ENCODE results near the gene HMOX2.

The HMOX2 gene

DNA sequence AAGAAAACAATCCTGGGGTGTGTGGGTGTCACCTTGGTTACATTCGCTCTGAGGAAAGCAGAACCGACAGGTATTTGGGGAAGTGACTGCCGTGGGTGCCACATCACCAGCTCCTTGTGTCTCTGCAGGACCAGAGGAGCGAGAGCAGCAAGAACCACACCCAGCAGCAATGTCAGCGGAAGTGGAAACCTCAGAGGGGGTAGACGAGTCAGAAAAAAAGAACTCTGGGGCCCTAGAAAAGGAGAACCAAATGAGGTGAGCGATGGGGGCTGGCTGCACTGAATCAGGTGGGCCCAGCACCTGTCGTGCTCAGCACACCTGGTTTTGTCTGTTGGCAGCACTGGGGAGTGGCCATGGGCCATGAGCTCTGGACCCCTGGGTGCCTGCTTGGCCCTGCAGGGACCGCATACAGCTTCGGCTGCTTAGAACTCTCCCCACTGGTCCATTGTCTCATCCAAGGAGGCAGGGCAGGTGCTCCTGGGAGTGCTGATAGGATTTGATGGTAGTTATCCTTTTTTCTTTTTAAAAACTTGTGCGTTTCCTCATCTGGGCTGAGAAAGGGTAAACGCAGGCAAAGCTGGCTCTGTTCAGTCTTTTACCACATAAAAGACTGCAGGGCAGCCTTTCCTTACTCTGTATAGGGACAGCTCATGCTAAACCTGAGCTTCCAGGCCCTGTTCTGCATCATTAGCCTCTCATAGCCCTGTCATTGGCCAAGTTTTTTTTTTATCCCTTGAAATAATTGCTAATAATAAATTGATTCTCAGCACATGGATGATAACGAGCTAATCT, 29.4 kb downstream of the HMOX2 start:
- no peak for DNase-seq

DNA sequence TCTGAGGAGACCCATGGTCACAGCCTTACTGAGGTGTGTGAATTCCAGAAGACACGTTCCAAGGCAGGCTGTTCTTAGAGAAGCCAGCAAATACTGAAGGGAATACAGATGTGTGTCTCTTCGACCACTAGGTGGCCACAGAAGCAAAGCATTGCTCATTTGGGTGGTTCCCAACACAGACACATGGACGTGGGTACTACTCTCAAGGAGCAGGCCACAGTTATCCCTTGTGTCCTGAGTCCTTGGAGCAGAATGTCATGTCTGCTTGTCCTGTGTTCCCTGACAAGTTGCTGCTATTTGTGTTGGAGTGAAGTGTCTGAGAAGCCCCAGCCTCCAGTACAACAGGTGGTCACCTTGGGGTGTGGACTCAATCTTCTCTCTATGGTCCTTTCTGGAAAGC, 30.3 kb downstream of the HMOX2 start:
- peak; percentile 1 for DNase-seq

GRCh38 chr16:4507588-4508345, 31.6 kb downstream of the HMOX2 start:
- DNase-seq: no peak

- DNase-seq: no peak
These were observed 32.6 kb downstream of the HMOX2 start for GRCh38 chr16:4508806-4509205.

- DNase-seq: no peak
These were observed 33.2 kb downstream of the HMOX2 start for GRCh38 chr16:4509420-4509819.

- DNase-seq: no peak
These were observed 33.9 kb downstream of the HMOX2 start for GRCh38 chr16:4510131-4510530.

DNA sequence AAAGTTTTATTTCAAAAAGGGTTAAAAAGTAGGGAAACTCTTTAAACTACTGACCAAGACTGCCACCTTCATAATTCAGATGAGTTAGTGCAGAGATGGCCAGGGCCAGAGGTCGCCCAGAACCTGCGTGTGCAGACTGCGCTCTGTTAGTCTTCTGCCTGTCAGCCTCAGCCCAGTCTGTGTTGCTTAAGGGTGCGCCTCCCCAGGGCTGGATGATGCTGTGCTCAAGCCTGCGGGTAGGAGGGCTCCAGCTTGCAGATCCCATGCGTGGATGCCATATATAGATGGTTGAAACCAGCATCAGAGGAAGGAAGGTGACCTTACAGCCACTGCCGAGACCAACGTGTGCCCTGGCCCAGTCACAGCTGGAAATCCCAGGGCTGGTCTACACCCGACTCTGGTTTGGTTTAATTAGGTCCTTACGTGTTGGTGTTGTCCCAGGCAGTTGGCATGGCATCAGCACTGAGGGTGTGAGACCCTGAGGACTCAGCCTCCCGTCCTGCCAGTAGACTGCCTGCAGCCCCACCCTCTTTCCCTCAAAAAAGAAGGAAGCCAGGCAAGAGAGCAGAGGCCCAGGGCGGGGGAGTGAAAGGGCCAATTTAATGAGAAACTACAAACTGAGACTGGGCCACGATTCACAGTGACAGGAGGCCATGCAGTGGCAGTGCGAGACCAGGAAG, 34.7 kb downstream of the HMOX2 start:
- no peak for DNase-seq

DNA sequence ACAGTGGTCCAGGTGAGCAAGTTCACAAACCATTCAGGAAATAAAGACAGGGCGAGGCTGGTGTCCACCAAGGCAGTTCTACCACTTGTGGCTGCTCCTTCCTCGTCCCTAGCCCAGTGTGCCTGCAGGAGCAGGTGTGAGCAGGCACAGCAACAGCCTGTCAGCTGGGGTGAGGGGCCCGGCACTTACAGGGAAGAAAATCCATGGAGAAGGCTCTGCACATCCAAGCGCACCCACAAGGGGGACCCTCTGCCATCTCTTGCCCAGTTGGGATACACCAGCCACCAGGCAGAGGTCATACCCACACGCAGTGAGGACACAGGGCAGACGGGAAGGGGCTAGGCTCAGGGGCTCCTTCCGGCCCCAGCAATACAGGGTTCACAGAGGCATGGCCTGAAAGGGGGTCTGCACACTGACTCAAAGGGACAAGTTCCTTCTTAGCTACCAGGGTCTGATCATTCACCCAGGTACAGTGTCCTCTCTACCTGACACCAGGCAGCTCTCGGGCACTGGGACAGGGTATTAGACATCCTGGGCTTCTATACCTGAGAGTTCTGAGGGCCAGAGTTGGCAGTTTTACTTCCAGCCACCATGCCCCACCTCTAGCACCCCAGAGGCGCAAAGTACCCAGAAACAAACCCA, 35.4 kb downstream of the HMOX2 start:
- DNase-seq: peak; percentile 7

DNA sequence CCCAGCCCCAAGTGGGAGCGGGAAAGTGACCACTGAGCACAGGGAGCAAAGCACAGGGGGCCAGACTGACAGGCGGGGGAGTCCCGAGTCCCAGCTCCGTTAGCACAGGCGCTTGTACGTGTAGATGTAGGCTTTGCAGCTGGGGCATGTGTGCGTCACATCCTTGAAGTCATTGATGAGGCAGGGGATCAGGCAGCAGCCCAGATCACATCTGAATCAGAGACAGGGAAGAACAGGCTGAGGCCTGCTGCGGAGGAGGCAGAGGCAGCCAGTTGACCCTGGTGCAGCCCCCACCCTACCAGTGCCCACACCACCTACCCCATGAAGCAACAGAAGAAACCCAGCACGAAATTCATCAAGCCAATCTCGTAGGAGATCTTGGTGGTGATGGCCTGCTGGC, 36.3 kb downstream of the HMOX2 start:
- no peak for DNase-seq

GRCh38 chr16:4513086-4513860, 37.1 kb downstream of the HMOX2 start:
- no peak for DNase-seq

DNA sequence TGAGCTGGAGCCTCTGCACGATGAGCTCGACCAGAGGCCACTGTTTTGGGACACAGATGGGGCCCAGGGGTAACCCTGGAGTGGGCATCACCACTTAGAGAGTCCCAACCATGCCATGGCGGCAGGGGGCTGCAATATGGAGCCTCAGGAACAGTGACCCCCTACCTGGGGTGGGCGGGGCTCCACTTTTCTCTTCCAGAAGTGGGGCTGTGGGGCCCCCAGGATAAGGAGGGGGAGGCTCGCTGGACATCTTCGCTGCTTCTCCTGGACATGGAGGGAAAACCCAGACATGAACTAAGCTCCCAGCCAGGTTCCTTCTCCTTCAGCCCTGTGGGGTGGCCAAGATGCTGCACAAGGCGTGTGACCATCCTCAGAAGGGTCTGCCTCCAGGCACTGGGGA, 37.7 kb downstream of the HMOX2 start:
- no peak for DNase-seq

GRCh38 chr16:4514606-4515005, 38.4 kb downstream of the HMOX2 start:
- DNase-seq: no peak

- no peak for DNase-seq
These were observed 39.5 kb downstream of the HMOX2 start for GRCh38 chr16:4515611-4516233.

DNA sequence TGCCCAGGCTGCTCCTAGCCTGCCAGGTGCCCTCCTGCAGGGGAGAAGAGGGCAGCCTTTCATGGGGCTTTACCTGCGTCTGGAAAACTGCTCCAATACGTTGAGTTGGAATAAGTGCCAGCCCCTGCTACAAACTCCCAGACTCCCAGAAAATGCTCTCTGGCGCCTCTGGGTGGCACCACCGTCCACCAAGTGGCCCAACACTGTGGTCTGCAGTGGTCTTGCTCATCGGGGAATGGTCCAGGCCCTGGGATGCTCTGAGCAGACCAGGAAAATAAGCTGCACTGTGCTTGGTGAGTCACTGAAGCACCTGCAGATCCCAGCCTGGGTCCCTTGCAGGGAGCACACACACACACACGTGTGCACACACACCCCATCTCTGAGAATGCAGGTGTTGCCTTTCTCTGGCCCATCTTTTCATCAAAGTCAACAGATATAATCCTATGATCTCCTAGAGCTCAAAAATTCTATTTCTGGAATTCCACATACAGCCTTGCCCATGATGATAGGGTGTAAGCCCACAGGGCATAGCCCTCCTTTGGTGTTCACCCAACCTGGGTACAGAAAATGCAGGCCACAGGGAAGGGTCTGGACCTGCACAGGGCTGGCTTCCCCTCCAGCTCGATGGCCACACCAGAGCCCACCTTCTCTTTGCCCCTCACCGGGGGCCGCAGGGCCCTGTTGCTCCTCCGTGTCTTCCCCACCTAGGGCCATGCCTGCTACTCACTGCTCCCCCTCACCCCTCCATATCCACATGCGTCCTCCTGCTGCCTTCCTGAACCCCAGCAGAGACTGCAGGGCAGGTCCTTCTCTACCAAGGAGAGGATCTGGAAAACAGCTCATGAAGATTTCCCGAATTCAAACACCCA, 41.8 kb downstream of the HMOX2 start:
- peak; percentile 1 for DNase-seq

DNA sequence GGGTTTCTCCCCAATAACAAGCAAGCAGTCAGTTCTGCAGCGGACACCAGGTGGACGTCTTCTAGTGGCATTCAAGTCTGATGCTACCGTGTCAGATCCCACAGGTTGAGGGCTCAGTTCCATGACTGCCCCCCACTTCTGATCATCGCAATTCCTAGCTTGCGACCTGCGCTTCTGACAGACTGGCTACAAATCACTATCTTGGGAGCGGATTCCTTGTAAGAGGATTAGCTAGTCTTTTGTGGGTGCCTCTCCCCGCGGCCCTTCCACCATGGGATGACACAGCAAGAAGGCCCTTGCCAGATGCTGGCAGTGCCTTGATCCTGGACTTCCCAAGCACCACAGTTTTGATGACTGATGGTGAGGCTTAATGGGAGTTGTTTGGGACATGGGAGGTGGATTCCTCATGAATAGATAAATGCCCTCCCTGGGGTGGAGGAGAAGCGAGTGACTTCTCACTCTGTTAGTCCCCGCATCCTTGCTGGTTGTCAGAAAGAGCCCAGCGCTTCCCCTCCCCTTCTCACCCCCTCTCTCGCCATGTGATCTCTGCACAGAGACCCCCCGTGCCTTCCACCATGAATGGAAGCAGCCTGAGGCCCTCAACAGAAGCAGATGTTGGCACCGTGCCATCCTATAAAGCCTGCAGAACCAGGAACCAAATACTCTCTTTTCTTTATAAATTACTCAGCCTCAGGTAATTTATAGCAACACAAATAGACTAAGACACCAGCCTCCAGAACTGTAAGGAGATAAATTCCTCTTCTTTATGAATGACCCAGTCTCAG, 43.3 kb downstream of the HMOX2 start:
- no peak for DNase-seq

- no peak for DNase-seq
These were observed 44.7 kb downstream of the HMOX2 start for GRCh38 chr16:4520913-4521312.

- DNase-seq: no peak
These were observed 45.9 kb downstream of the HMOX2 start for GRCh38 chr16:4522051-4522581.

DNA sequence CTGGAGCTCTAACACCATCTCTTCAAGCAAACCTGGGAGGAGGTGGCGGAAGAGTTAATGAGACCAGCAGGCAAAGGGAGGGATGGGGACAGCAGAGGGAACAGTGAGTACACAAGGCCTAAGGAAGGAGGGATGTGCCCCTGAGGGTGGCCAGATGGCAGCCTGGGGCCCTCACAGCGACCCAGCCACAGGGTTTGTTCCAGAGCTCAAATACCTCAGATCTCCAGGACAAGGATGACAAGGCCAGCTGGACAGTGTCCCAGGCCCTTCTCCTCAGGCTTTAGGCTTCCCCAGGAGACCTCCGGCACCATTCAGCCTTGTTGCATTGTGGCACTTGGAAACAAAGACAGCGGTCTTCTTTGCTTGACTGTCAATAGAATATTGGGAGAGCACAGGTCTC, 47.5 kb downstream of the HMOX2 start:
- no peak for DNase-seq

DNA sequence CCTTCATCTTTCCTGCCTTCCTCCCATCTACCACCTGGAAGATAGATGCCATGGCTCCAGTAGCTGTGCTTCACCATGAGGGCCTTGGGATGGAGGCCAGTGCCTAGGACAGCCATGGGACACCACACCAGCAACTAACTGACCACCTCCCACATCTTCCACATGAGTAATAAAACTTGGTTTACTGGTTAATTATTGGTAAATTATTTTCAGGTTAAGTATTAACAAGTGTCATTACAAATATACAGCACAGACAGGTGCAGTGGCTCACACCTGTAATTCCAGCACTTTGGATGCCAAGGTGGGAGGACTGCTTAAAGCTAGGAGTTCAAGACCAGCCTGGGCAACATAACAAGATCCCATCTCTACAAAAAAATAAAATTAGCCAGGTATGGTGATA, 48.4 kb downstream of the HMOX2 start:
- DNase-seq: no peak

- DNase-seq: no peak
These were observed 48.9 kb downstream of the HMOX2 start for GRCh38 chr16:4525069-4525468.

All from NCI-H526 treated with DMSO at 0.1 percent for 48 hours (cell line).